NT2/D1 (cell line): ENCODE measurements around the gene INIP.
"Not testable (repeated sequence)": the region's sequence is repeated elsewhere in the genome, so short reads cannot be mapped to it uniquely, and the experiment has no call there.

Experiments used
- SUZ12 ChIP-seq: IDR thresholded peaks from 2 replicates; pipeline ENCODE4 v1.6.1; 2011; ENCODE audit not compliant: insufficient read length, insufficient read depth; ENCODE audit errors: extremely low read depth
- YY1 ChIP-seq: IDR thresholded peaks from 2 replicates; pipeline ENCODE4 v1.6.1; 2011; ENCODE audit not compliant: insufficient read length, insufficient read depth
- ZNF274 ChIP-seq: IDR thresholded peaks from 2 replicates; pipeline ENCODE4 v1.6.1; 2011; ENCODE audit warnings: mild to moderate bottlenecking, low read depth, low read length

- not testable (repeated sequence) for TF ChIP-seq YY1, ZNF274, SUZ12
These were observed 4.8 kb upstream of the INIP start for GRCh38 chr9:112722749-112723148.
